WTC11 (cell line): ENCODE measurements around the gene SEC31B.

ENCODE experiments used
- FOXK1 ChIP-seq: sonication (generic); formaldehyde crosslinking; IDR thresholded peaks from 2 replicates; pipeline ENCODE4 v1.8.0; 2022; ENCODE audit warnings: mild to moderate bottlenecking, moderate library complexity, missing genetic modification reagents
- NFYB ChIP-seq: sonication (generic); formaldehyde crosslinking; conservative IDR thresholded peaks from 2 replicates; pipeline ENCODE4 v1.8.0; 2022; ENCODE audit warnings: low read depth, missing genetic modification reagents
- ZNF416 ChIP-seq: fragments of 250-450 bp; sonication (Bioruptor Pico); IDR thresholded peaks from 2 replicates; pipeline ENCODE4 v1.9.0; 2021; ENCODE audit warnings: mild to moderate bottlenecking, inconsistent platforms
- TF ChIP-seq, protein P1 (sequence below): fragments of 200-600 bp; IDR thresholded peaks from 2 replicates; pipeline ENCODE4 v1.8.0; 2022; ENCODE audit warnings: antibody characterized with exemption

DNA sequence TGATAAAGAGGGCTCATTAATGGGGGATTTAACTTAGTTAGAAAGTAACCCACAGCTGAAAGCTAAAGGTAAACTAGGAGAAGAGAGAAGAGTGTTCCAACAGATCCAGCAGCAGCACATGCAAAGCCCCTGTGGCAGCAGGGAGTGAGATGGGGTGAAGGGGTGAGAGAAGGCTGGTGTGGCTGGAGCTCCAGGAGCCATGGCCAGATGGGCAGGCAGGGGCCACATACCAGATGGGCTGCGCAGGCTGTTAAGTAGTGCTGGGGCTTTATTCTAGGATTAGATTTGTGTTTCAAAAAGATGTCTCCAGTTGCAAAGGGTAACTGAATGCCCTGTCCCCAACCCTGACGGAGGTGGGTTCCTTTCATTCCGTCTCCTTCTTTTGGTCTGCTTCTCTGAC lies 49.3 kb upstream of the SEC31B start:
- no peak for TF ChIP-seq FOXK1 (CRISPR knock-in tag)
- no peak for TF ChIP-seq NFYB (CRISPR knock-in tag)
- no peak for TF ChIP-seq ZNF416 (CRISPR knock-in tag)
- TF ChIP-seq, protein P1, sequence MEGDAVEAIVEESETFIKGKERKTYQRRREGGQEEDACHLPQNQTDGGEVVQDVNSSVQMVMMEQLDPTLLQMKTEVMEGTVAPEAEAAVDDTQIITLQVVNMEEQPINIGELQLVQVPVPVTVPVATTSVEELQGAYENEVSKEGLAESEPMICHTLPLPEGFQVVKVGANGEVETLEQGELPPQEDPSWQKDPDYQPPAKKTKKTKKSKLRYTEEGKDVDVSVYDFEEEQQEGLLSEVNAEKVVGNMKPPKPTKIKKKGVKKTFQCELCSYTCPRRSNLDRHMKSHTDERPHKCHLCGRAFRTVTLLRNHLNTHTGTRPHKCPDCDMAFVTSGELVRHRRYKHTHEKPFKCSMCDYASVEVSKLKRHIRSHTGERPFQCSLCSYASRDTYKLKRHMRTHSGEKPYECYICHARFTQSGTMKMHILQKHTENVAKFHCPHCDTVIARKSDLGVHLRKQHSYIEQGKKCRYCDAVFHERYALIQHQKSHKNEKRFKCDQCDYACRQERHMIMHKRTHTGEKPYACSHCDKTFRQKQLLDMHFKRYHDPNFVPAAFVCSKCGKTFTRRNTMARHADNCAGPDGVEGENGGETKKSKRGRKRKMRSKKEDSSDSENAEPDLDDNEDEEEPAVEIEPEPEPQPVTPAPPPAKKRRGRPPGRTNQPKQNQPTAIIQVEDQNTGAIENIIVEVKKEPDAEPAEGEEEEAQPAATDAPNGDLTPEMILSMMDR, result no peak
